Esophagus muscularis mucosa (tissue), 4 donors: Measurements from ENCODE around the gene IFNL1. TPM values are rescaled to one million over a fixed set of nuclear protein-coding genes. Genes with fewer than 3 reads are reported as not detected.
"Not testable (repeated sequence)": the region's sequence is repeated elsewhere in the genome, so short reads cannot be mapped to it uniquely, and the experiment has no call there.

Source experiments
- DNase-seq: peaks from one replicate; pipeline ENCODE4 v3.0.0-alpha.2; 2017; ENCODE audit errors: extremely low spot score
- H3K27ac ChIP-seq, 4 donors: fragments of 200-600 bp; sonication (generic); replicated peaks in 1 of 4; 1 replicate in 3 of 4; 2 replicates in 1 of 4; pipeline ENCODE4 v1.5.1; 2016 to 2019; ENCODE audit warnings: mild to moderate bottlenecking in 1 of 4
- H3K27me3 ChIP-seq, 4 donors: fragments of 200-600 bp; sonication (generic); one replicate each; pipeline versions ENCODE4 v1.5.1 to v1.6.0; 2016 to 2019
- H3K36me3 ChIP-seq, 4 donors: fragments of 200-600 bp; sonication (generic); one replicate each; pipeline ENCODE4 v1.5.1; 2016 to 2019
- H3K4me1 ChIP-seq, 4 donors: fragments of 200-600 bp; sonication (generic); one replicate each; pipeline ENCODE4 v1.5.1; 2016 to 2019
- H3K4me3 ChIP-seq, 4 donors: fragments of 200-600 bp; sonication (generic); 1 replicate in 2 of 4; 2 replicates in 2 of 4; pipeline ENCODE4 v1.5.1; 2016 to 2019; ENCODE audit warnings: mild to moderate bottlenecking in 4 of 4, moderate library complexity in 1 of 4
- H3K9me3 ChIP-seq, 4 donors: fragments of 200-600 bp; sonication (generic); 1 replicate in 3 of 4; 2 replicates in 1 of 4; pipeline ENCODE4 v1.5.1; 2016 to 2019
- EP300 ChIP-seq: sonication (generic); formaldehyde crosslinking; IDR thresholded peaks from one replicate; pipeline ENCODE4 v1.6.1; 2017; ENCODE audit warnings: antibody characterized with exemption
- POLR2A ChIP-seq: fragments of 450-650 bp; IDR thresholded peaks from one replicate; pipeline ENCODE4 v1.6.1; 2017; ENCODE audit warnings: antibody characterized with exemption, moderate library complexity, mild to moderate bottlenecking, low read depth
- POLR2AphosphoS5 ChIP-seq, 2 donors: sonication (generic); formaldehyde crosslinking; IDR thresholded peaks; one replicate each; pipeline ENCODE4 v1.6.1; 2017; ENCODE audit warnings: antibody characterized with exemption in 2 of 2
- WGBS: methylation state at CpG from one replicate; pipeline ENCODE4 v1.1.5; 2018; 5-methylcytosine and 5-hydroxymethylcytosine counted together
- intact Hi-C: fragments of 100-400 bp; cut with DNase I; formaldehyde crosslinking; loops from one replicate; pipeline ENCODE4 v1.15.1; 2023
- total RNA-seq, 4 donors: library from RNA; depleted of rRNA; stranded (reverse); fragments of >200 nt; gene quantifications; one replicate each; pipeline versions ENCODE4 v1.1.0 to v1.2.1, GENCODE V29; 2016
- TF ChIP-seq, protein P1 (sequence below), 3 experiments: fragments of 200-600 bp in 2 of 3; fragments of 450-650 bp in 1 of 3; sonication (generic) in 2 of 3; IDR thresholded peaks; one replicate each; pipeline ENCODE4 v1.5.1; 2017 to 2019; ENCODE audit warnings: antibody characterized with exemption in 3 of 3, mild to moderate bottlenecking in 2 of 3, moderate library complexity in 1 of 3

Gene IFNL1
- total RNA-seq, 4 donors from 2014 or later: not detected

DNA sequence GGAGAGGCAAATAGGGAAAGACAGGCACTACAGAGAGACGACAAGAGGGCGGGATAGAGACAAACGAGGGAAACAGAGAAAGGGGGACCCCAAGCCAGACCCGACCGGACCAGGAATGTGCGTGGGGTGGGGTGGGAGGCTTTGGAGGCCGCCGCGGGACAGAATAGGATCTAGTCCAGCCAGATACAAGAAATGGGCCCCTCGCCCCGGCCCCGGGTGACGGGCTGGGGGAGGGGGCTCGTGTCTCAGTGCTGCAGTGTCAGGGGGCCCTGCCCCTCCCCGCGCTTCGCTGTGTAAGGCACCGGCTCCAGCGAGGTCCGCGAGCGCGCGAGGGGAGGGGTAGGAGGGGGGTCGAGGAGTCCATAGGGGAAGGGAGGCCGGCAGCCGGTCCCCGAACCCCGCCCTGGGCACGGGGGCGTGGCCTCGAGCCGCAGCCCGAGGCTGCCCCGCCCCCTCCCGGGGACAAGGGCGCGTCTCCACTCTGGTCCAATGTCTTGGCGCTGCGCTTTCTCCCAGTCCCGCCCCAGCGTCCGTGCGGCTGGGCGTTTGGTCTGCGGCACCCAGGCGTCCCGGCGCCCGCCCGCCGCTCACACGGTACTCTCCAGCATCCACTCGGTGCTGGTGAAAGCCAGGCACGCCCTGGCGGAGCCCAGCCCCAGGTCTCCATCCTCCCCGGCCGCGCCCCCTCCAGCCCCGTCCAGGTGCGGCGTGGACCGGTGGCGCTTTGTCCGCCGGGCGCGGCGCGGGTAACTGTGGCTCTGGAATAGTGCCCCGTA lies 11.0 kb downstream of the IFNL1 start:
- Histone ChIP-seq H3K36me3 (peaks cover 0 to 1% (median 0%) of the 10 kb centered on the region in 4 donors), H3K9me3 (no peaks in the 10 kb centered on the region), H3K27ac (no peak overlapping the region), H3K4me1 (peaks cover 8 to 20% (median 13%) of the 10 kb centered on the region in 4 donors), H3K4me3 (peak overlapping the region; percentile 24 to 39 (median 29)), H3K27me3 (peaks cover 0 to 74% (median 24%) of the 10 kb centered on the region in 4 donors)
- TF ChIP-seq EP300: no peak
- TF ChIP-seq, protein P1, sequence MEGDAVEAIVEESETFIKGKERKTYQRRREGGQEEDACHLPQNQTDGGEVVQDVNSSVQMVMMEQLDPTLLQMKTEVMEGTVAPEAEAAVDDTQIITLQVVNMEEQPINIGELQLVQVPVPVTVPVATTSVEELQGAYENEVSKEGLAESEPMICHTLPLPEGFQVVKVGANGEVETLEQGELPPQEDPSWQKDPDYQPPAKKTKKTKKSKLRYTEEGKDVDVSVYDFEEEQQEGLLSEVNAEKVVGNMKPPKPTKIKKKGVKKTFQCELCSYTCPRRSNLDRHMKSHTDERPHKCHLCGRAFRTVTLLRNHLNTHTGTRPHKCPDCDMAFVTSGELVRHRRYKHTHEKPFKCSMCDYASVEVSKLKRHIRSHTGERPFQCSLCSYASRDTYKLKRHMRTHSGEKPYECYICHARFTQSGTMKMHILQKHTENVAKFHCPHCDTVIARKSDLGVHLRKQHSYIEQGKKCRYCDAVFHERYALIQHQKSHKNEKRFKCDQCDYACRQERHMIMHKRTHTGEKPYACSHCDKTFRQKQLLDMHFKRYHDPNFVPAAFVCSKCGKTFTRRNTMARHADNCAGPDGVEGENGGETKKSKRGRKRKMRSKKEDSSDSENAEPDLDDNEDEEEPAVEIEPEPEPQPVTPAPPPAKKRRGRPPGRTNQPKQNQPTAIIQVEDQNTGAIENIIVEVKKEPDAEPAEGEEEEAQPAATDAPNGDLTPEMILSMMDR (IDR thresholded peaks at IDR 0.05): no peak
- TF ChIP-seq POLR2AphosphoS5 (IDR thresholded peaks at IDR 0.05): no peak
- TF ChIP-seq POLR2A: no peak
- intact Hi-C loops: no loop called here
- DNase-seq: no peak
- WGBS: 17% methylated on average over 27 of the region's 71 CpGs

DNA sequence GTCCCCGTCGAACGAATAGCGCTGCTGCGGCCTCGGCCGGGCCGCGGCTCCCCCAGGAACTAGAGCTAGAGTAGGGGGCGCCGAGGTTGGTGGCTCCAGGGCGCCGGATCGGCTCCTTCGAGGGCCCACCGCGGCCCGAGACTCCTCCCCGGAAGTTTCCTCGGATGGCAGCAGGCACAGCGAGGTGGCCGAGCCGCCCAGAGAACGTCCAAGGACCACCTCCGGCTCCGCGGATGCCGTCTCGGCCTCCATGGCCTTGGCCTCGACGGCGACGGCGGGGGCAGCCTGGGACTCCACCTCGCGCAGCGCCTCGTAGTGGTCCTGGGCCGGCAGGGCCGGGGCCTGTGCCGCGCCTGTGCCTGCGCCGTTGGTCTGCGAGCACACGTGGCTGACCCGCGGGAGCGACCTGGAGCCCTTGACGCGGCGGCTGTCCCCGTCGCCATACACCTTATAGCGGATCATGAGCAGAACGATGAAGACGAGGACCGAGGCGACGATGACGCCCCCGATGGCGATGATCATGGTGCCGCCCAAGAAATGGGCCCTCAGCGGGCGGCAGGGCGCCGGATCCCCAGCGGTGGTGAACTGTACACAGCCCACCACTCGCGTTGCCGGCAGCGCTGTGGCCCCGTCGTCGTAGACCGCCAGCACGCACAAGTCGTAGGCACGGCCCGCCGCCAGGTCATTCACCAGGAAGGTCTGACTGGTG lies 11.8 kb downstream of the IFNL1 start:
- Histone ChIP-seq H3K36me3 (peaks cover 0 to 9% (median 0%) of the 10 kb centered on the region in 4 donors), H3K4me1 (peaks cover 8 to 20% (median 13%) of the 10 kb centered on the region in 4 donors), H3K4me3 (peak overlapping the region; percentile 24 to 39 (median 29)), H3K27me3 (peaks cover 0 to 79% (median 24%) of the 10 kb centered on the region in 4 donors), H3K27ac (no peak overlapping the region), H3K9me3 (no peaks in the 10 kb centered on the region)
- TF ChIP-seq, protein P1 (IDR thresholded peaks at IDR 0.05): no peak
- TF ChIP-seq POLR2A: no peak
- TF ChIP-seq EP300: no peak
- no peak for TF ChIP-seq POLR2AphosphoS5 (IDR thresholded peaks at IDR 0.05)
- WGBS: 19% methylated on average over 5 of the region's 82 CpGs
- no peak for DNase-seq
- intact Hi-C loops: no loop called here

DNA sequence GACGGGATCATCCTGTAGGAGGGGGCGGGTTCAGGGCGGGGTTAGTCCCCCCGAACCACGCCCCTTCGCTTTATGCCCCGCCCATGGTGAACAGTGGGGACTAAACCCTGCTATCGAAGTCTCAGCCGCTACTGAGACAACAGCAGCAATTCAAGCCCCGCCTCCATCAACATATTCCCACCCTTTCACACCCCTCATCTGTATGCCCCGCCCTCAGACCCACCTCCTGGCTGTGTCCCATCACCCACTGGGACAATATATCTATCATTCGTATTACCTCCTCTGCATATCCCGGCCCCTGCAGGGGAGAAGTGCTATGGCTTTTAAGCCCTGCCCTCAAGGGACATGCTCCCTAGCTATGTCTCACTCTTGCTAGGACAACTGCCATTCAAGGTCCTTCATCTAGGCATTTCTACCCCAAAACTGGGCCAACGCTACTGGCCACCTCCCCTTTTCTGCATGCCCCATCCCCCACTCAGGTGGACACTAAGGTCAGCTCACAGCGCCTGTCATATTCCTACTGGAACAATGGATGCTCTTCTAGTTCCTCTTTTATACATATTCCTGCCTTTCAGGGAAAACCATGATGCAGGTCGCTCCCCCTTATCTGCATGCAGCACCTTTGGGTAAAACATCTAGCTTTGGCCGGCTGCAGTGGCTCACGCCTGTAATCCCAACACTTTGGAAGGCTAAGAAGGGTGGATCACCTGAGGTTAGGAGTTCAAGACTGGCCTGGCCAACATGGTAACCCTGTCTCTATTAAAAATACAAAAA lies 12.5 kb downstream of the IFNL1 start:
- H3K36me3 ChIP-seq: peaks cover 0 to 14% (median 1%) of the 10 kb centered on the region in 4 donors
- peaks cover 0 to 75% (median 24%) of the 10 kb centered on the region in 4 donors for H3K27me3 ChIP-seq
- WGBS: 72% methylated on average over 13 of the region's 18 CpGs
- TF ChIP-seq POLR2AphosphoS5 (IDR thresholded peaks at IDR 0.05) (no peak), POLR2A (no peak), EP300 (no peak)
- TF ChIP-seq, protein P1 (IDR thresholded peaks at IDR 0.05): no peak
- no peaks in the 10 kb centered on the region for H3K9me3 ChIP-seq
- H3K27ac ChIP-seq: no peak overlapping the region
- intact Hi-C loops: no loop called here
- H3K4me3 ChIP-seq: no peak overlapping the region
- peaks cover 8 to 20% (median 13%) of the 10 kb centered on the region in 4 donors for H3K4me1 ChIP-seq
- no peak for DNase-seq

DNA sequence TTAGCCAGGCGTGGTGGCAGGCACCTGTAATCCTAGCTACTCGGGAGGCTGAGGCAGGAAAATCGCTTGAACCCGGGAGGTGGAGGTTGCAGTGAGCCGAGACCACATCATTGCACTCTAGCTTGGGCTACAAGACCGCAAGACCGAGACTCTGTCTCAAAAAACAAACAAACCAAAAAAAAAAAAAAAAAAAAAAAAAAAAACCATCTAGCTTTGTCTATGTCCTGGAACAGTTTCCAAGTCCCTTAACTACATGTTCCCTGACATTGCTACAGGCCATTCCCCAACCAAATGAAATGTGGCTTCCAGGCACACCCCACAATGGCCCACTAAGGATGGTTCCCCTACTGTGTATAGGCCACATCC lies 13.1 kb downstream of the IFNL1 start:
- H3K9me3 ChIP-seq, DNase-seq, H3K4me3 ChIP-seq, H3K27ac ChIP-seq, intact Hi-C loops: not testable (repeated sequence)
- peaks cover 8 to 20% (median 13%) of the 10 kb centered on the region in 4 donors for H3K4me1 ChIP-seq
- WGBS: 89% methylated on average over 7 of the region's 7 CpGs
- peaks cover 0 to 72% (median 22%) of the 10 kb centered on the region in 4 donors for H3K27me3 ChIP-seq
- H3K36me3 ChIP-seq: peaks cover 0 to 20% (median 4%) of the 10 kb centered on the region in 4 donors
